ENCODE measurements around the gene RASA1. TPM values are rescaled to one million over a fixed set of nuclear protein-coding genes. Genes with fewer than 3 reads are reported as not detected.

RASA1 gene
- total RNA-seq, 1 donor from 2014 or later, result 22.6 TPM

DNA sequence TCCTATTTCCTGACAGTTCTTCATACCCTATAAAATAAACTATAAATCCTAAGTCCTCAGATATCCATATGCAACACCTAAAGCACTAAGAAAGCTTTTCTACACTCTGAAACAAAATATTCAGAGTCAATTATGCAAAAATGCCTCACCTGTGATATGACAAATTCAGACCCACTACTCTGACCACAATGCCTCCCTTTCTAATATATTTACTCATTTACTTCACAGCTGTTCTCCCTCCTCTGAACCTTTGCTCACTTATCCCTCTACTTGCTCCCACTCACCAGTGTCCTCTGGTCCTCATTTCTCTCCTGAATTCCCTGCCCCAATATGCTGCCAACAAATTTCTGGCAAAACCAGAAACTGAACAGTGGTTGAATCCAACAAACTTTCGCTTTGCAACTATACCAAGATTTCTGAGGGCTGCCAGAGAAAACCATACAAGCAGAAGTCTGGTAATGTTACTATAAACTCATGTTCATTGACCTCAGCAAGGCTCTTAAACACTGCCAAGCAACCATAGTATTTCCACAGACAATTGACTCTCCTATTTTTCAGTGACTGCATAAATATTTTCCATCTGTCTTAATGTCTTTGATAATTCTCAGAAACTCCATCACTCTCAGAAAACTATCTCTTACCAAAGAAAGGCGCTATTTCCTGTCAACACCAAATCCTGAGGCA is 137.9 kb downstream of the RASA1 start:
- DNase-seq (ENCODE audit: low read depth), result no peak
- Histone ChIP-seq H3K4me3 (ENCODE audit: low read depth, low read length) (no peak overlapping the region), H3K27me3 (ENCODE audit: control insufficient read depth, insufficient read depth, low read length) (no peaks in the 10 kb centered on the region), H3K36me3 (ENCODE audit: control insufficient read depth, insufficient read depth, low read length) (peaks cover 9% of the 10 kb centered on the region)
- FAIRE-seq, result no peak
- TF ChIP-seq, protein P1, sequence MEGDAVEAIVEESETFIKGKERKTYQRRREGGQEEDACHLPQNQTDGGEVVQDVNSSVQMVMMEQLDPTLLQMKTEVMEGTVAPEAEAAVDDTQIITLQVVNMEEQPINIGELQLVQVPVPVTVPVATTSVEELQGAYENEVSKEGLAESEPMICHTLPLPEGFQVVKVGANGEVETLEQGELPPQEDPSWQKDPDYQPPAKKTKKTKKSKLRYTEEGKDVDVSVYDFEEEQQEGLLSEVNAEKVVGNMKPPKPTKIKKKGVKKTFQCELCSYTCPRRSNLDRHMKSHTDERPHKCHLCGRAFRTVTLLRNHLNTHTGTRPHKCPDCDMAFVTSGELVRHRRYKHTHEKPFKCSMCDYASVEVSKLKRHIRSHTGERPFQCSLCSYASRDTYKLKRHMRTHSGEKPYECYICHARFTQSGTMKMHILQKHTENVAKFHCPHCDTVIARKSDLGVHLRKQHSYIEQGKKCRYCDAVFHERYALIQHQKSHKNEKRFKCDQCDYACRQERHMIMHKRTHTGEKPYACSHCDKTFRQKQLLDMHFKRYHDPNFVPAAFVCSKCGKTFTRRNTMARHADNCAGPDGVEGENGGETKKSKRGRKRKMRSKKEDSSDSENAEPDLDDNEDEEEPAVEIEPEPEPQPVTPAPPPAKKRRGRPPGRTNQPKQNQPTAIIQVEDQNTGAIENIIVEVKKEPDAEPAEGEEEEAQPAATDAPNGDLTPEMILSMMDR (IDR thresholded peaks at IDR 0.05; ENCODE audit: insufficient read depth, low read length, severe bottlenecking), result no peak

DNA sequence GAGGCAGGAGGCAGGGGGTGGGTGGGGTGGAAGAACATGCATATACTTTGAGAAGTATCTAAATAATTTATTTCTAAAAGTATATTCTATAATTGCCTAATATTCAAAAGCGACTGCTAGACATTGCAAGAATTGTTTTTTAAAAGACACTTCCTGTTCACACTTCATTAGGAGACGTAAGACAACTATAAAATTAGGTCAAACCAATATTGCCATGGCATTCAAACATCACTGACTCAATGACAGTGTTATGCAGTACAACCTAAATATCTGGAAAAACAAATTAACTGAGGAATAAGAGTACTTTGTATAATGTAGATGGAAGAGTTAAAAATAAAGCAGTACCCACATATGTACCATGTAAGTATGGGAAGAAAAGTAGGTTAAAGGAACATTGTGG is 140.5 kb downstream of the RASA1 start:
- DNase-seq (ENCODE audit: low read depth), result no peak
- Histone ChIP-seq H3K4me3 (ENCODE audit: low read depth, low read length) (no peak overlapping the region), H3K27me3 (ENCODE audit: control insufficient read depth, insufficient read depth, low read length) (no peaks in the 10 kb centered on the region), H3K36me3 (ENCODE audit: control insufficient read depth, insufficient read depth, low read length) (peaks cover 5% of the 10 kb centered on the region)
- no peak for FAIRE-seq
- TF ChIP-seq, protein P1 (IDR thresholded peaks at IDR 0.05; ENCODE audit: insufficient read depth, low read length, severe bottlenecking), result no peak

DNA sequence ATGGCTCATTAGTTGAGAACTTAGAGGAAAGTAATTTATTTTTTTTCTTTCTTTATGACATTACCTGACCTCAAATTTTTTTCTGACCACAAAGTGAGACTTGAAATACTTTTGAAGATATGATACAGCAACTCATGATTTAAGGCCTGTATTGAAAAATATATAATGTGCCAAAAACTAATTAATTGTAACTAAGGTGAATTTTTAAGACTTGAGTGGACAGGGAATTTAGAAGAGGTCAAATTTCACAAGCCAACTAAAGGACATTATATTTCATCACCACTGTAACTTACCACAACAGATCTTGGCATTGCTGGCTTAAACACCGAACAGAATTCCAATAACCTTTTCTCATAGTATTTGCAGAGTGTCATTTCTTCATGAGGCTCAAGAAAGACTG is 143.2 kb downstream of the RASA1 start:
- TF ChIP-seq, protein P1 (IDR thresholded peaks at IDR 0.05; ENCODE audit: insufficient read depth, low read length, severe bottlenecking), result no peak
- no peak for FAIRE-seq
- H3K4me3 ChIP-seq (ENCODE audit: low read depth, low read length), result no peak overlapping the region
- DNase-seq (ENCODE audit: low read depth), result no peak
- no peaks in the 10 kb centered on the region for H3K27me3 ChIP-seq (ENCODE audit: control insufficient read depth, insufficient read depth, low read length)
- H3K36me3 ChIP-seq (ENCODE audit: control insufficient read depth, insufficient read depth, low read length), result peaks cover 2% of the 10 kb centered on the region

DNA sequence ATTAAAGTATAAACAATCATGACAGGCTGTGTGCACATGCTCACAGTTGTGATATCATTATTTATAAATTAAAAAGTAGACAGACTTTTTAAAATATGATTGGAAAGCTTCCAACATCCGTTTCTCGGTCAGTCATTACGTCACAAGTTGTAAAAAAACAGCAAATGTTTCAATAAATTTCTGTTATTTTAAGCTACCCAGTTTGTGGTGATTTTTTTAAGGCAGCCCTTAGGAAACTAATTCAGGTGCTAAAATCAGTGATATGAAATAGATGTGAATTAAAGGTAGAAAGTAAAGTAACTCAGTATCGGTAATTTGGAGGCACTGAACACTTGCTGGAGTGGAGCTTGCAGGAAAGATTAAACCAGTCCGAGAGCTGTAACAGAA is 143.9 kb downstream of the RASA1 start:
- Histone ChIP-seq H3K4me3 (ENCODE audit: low read depth, low read length) (peak overlapping the region; percentile 81), H3K27me3 (ENCODE audit: control insufficient read depth, insufficient read depth, low read length) (no peaks in the 10 kb centered on the region), H3K36me3 (ENCODE audit: control insufficient read depth, insufficient read depth, low read length) (peaks cover 2% of the 10 kb centered on the region)
- TF ChIP-seq, protein P1 (IDR thresholded peaks at IDR 0.05; ENCODE audit: insufficient read depth, low read length, severe bottlenecking), result no peak
- no peak for DNase-seq (ENCODE audit: low read depth)
- FAIRE-seq, result no peak

DNA sequence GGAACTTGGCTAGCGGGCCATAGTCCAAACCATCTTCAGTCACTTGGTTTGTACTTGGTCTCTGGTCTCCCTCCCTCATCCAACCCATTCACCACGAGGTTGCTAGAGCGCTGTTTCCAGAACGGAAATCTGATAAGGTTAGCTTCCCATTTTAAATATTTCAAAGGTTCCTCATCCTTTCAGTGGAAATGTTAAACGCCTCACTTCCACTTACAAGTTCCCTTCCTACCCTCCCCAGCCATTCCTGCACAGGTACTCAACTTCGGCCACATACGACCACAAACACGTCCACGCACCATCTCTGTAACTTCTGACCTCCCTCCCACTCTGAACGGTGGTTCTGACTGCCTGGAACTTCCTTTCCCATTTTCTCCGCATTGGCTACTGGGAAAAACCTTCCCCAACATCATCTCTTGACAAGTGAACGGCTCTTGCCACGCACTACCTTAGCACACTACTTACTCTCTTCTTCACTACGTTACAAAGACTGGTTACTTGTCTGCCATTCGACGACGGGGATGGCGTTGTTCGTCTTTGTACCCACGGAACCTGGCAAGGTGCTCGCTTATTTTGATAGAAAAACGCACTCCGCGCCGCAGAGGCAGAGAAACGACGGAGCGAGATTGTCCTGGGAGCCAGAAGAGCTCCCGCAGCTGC is 144.4 kb downstream of the RASA1 start:
- TF ChIP-seq, protein P1 (IDR thresholded peaks at IDR 0.05; ENCODE audit: insufficient read depth, low read length, severe bottlenecking), result no peak
- DNase-seq (ENCODE audit: low read depth) (peak; percentile 33), FAIRE-seq (peak; percentile 62)
- Histone ChIP-seq H3K36me3 (ENCODE audit: control insufficient read depth, insufficient read depth, low read length) (peaks cover 2% of the 10 kb centered on the region), H3K27me3 (ENCODE audit: control insufficient read depth, insufficient read depth, low read length) (no peaks in the 10 kb centered on the region), H3K4me3 (ENCODE audit: low read depth, low read length) (peak overlapping the region; percentile 81)

All from bronchial epithelial cell (primary cell).